H9 (cell line): Measurements from ENCODE around the gene PAM. TPM values are rescaled to one million over a fixed set of nuclear protein-coding genes. Genes with fewer than 3 reads are reported as not detected.

Source experiments
- DNase-seq: peaks from one replicate; pipeline ENCODE4 v3.0.0-alpha.2; 2017
- H2AFZ ChIP-seq: one replicate; pipeline ENCODE4 v1.6.1; 2013; ENCODE audit warnings: mild to moderate bottlenecking, low read length, control low read depth, moderate library complexity
- H2AK5ac ChIP-seq: 2 replicates; pipeline ENCODE4 v1.6.1; 2013; ENCODE audit warnings: low read length, control low read depth, mixed read lengths; ENCODE audit not compliant: insufficient read length
- H2BK120ac ChIP-seq: one replicate; pipeline ENCODE4 v1.6.1; 2013; ENCODE audit warnings: low read depth, mild to moderate bottlenecking, low read length, control low read depth, inconsistent platforms; ENCODE audit not compliant: poor library complexity, severe bottlenecking
- H2BK12ac ChIP-seq: 2 replicates; pipeline ENCODE4 v1.6.1; 2013; ENCODE audit warnings: low read length, control low read depth, mixed read lengths, low read depth; ENCODE audit not compliant: insufficient read length
- H2BK15ac ChIP-seq: 2 replicates; pipeline ENCODE4 v1.6.1; 2013; ENCODE audit warnings: low read depth, low read length, control low read depth
- H2BK20ac ChIP-seq: one replicate; pipeline ENCODE4 v1.6.1; 2013; ENCODE audit warnings: low read depth, mild to moderate bottlenecking, low read length, control low read depth, inconsistent platforms; ENCODE audit not compliant: poor library complexity, severe bottlenecking
- H2BK5ac ChIP-seq: 2 replicates; pipeline ENCODE4 v1.6.1; 2013; ENCODE audit warnings: low read length, control low read depth, mixed read lengths; ENCODE audit not compliant: insufficient read length
- H3K14ac ChIP-seq: 2 replicates; pipeline ENCODE4 v1.6.1; 2013; ENCODE audit warnings: low read length, control low read depth; ENCODE audit not compliant: insufficient read depth
- H3K18ac ChIP-seq: 2 replicates; pipeline ENCODE4 v1.6.1; 2013; ENCODE audit warnings: low read depth, mild to moderate bottlenecking, mixed read lengths, low read length, control low read depth; ENCODE audit not compliant: insufficient read length
- H3K23ac ChIP-seq: 2 replicates; pipeline ENCODE4 v1.6.1; 2013; ENCODE audit warnings: low read length, control low read depth, mixed read lengths, low read depth; ENCODE audit not compliant: insufficient read length
- H3K23me2 ChIP-seq: 2 replicates; pipeline ENCODE4 v1.6.1; 2013; ENCODE audit warnings: low read depth, mild to moderate bottlenecking, mixed read lengths, low read length, control low read depth; ENCODE audit not compliant: insufficient read length, poor library complexity, severe bottlenecking
- H3K27ac ChIP-seq: 2 replicates; pipeline ENCODE4 v1.5.1; 2013; ENCODE audit warnings: low read length, control low read depth, mixed read lengths, low read depth; ENCODE audit not compliant: insufficient read length
- H3K27me3 ChIP-seq: 2 replicates; pipeline ENCODE4 v1.6.1; 2013; ENCODE audit warnings: low read length, control low read depth, inconsistent platforms; ENCODE audit not compliant: insufficient read depth
- H3K4ac ChIP-seq: 2 replicates; pipeline ENCODE4 v1.6.1; 2013; ENCODE audit warnings: low read depth, mild to moderate bottlenecking, control low read depth, inconsistent platforms, low read length, moderate library complexity
- H3K4me1 ChIP-seq: 2 replicates; pipeline ENCODE4 v1.6.1; 2013; ENCODE audit warnings: low read length, control low read depth, inconsistent platforms; ENCODE audit not compliant: insufficient read depth
- H3K4me2 ChIP-seq: 2 replicates; pipeline ENCODE4 v1.6.1; 2013; ENCODE audit warnings: low read length, control low read depth, mixed read lengths; ENCODE audit not compliant: insufficient read length, insufficient read depth
- H3K56ac ChIP-seq: 2 replicates; pipeline ENCODE4 v1.6.1; 2013; ENCODE audit warnings: low read depth, mild to moderate bottlenecking, mixed read lengths, low read length, control low read depth; ENCODE audit not compliant: insufficient read length
- H3K79me1 ChIP-seq: 2 replicates; pipeline ENCODE4 v1.6.1; 2013; ENCODE audit warnings: low read depth, mild to moderate bottlenecking, moderate library complexity, low read length, control low read depth, inconsistent platforms; ENCODE audit not compliant: insufficient read depth, poor library complexity, severe bottlenecking
- H3K79me2 ChIP-seq: 2 replicates; pipeline ENCODE4 v1.6.1; 2013; ENCODE audit warnings: low read length, control low read depth, inconsistent platforms; ENCODE audit not compliant: insufficient read depth
- H3K9ac ChIP-seq: 2 replicates; pipeline ENCODE4 v1.6.1; 2013; ENCODE audit warnings: low read length, control low read depth, mixed read lengths; ENCODE audit not compliant: insufficient read length; ENCODE audit errors: extremely low read depth
- H3K9me3 ChIP-seq: one replicate; pipeline ENCODE4 v1.6.1; 2013; ENCODE audit warnings: low read depth, low read length, inconsistent platforms; ENCODE audit not compliant: control insufficient read depth
- H3T11ph ChIP-seq: one replicate; pipeline ENCODE4 v1.6.1; 2013; ENCODE audit warnings: mild to moderate bottlenecking, low read length, control low read depth, inconsistent platforms
- H4K20me1 ChIP-seq: one replicate; pipeline ENCODE4 v1.6.1; 2013; ENCODE audit not compliant: control insufficient read depth, insufficient read length, insufficient read depth
- H4K5ac ChIP-seq: 2 replicates; pipeline ENCODE4 v1.6.1; 2013; ENCODE audit warnings: low read depth, mild to moderate bottlenecking, mixed read lengths, low read length, control low read depth; ENCODE audit not compliant: insufficient read length
- H4K8ac ChIP-seq: replicated peaks from 2 replicates; pipeline ENCODE4 v1.6.1; 2013; ENCODE audit warnings: low read length, control low read depth, mixed read lengths, low read depth; ENCODE audit not compliant: insufficient read length
- H4K91ac ChIP-seq: 2 replicates; pipeline ENCODE4 v1.6.1; 2013; ENCODE audit warnings: low read depth, mild to moderate bottlenecking, moderate library complexity, mixed read lengths, low read length, control low read depth; ENCODE audit not compliant: insufficient read length
- H3K27ac Mint-ChIP-seq, 3 experiments: 2 replicates in 2 of 3; 3 replicates in 1 of 3; pipeline ENCODE4 v1.8.0; 2020 to 2021; ENCODE audit warnings: mixed read lengths in 3 of 3, mild to moderate bottlenecking in 1 of 3, moderate library complexity in 1 of 3
- H3K27me3 Mint-ChIP-seq: 2 replicates; pipeline ENCODE4 v1.8.0; 2021; ENCODE audit warnings: low read depth, mild to moderate bottlenecking, moderate library complexity, mixed read lengths
- H3K36me3 Mint-ChIP-seq, 3 experiments: 2 replicates in 2 of 3; 3 replicates in 1 of 3; pipeline ENCODE4 v1.8.0; 2020 to 2021; ENCODE audit warnings: low read depth in 3 of 3, mixed read lengths in 3 of 3; ENCODE audit not compliant: insufficient read depth in 1 of 3
- H3K4me1 Mint-ChIP-seq, 2 experiments: 2 replicates each; pipeline ENCODE4 v1.8.0; 2020; ENCODE audit warnings: mixed read lengths in 2 of 2
- H3K4me3 Mint-ChIP-seq, 2 experiments: 2 replicates in 1 of 2; 3 replicates in 1 of 2; pipeline ENCODE4 v1.8.0; 2020 to 2021; ENCODE audit warnings: mild to moderate bottlenecking in 2 of 2, mixed read lengths in 2 of 2, moderate library complexity in 1 of 2
- H3K9me3 Mint-ChIP-seq, 2 experiments: 2 replicates in 1 of 2; 3 replicates in 1 of 2; pipeline ENCODE4 v1.8.0; 2020; ENCODE audit warnings: mild to moderate bottlenecking in 2 of 2, mixed read lengths in 2 of 2, moderate library complexity in 1 of 2
- CTCF ChIP-seq: fragments of 200-600 bp; sonication (generic); conservative IDR thresholded peaks from 3 replicates; pipeline ENCODE4 v1.8.0; 2021; ENCODE audit warnings: antibody characterized with exemption, mild to moderate bottlenecking
- WGBS: extraction: QIAGEN DNeasy Blood & Tissue Kit; methylation state at CpG from one replicate; pipeline ENCODE4 v1.1.7; 2013; ENCODE audit warnings: missing lambda C conversion rate, low lambda C conversion rate, mixed read lengths; ENCODE audit not compliant: insufficient read length; ENCODE audit errors: extremely low coverage; 5-methylcytosine and 5-hydroxymethylcytosine counted together
- total RNA-seq: library from RNA; stranded (reverse); gene quantifications from 2 replicates; pipeline ENCODE4 v1.2.1, GENCODE V29; 2021

The PAM gene
- total RNA-seq, 1 experiment from 2014 or later: 31.5 TPM

- no peaks in the 10 kb centered on the region for H3K4me1 ChIP-seq
- no peak overlapping the region for H3K18ac ChIP-seq
Observed at GRCh38 chr5:102921341-102922044, 166.4 kb downstream of the PAM start.

More at GRCh38 chr5:102921341-102922044, 166.4 kb downstream of the PAM start:
- no peak overlapping the region for H2BK5ac ChIP-seq
- no peak overlapping the region for H3K4me2 ChIP-seq
- Mint-ChIP-seq H3K4me1 (peaks cover 8 to 16% of the 10 kb centered on the region in 2 experiments; a peak in 3 of 4 replicates), H3K27me3 (no peaks in the 10 kb centered on the region), H3K9me3 (no peaks in the 10 kb centered on the region), H3K27ac (no peak overlapping the region), H3K4me3 (no peak overlapping the region), H3K36me3 (no peaks in the 10 kb centered on the region)
- no peak overlapping the region for H2BK20ac ChIP-seq
- no peak overlapping the region for H2AK5ac ChIP-seq
- H4K8ac ChIP-seq: no peak overlapping the region
- no peak overlapping the region for H2BK120ac ChIP-seq
- no peak overlapping the region for H2AFZ ChIP-seq
- no peak overlapping the region for H4K5ac ChIP-seq
- no peaks in the 10 kb centered on the region for H3K79me2 ChIP-seq
- no CpG with 5 or more reads among the region's 1 CpG for WGBS
- H3K56ac ChIP-seq: no peak overlapping the region
- H3K14ac ChIP-seq: no peak overlapping the region
- H3K4ac ChIP-seq: no peak overlapping the region
- no peaks in the 10 kb centered on the region for H3K79me1 ChIP-seq
- H3K27me3 ChIP-seq: no peaks in the 10 kb centered on the region
- H3K23me2 ChIP-seq: no peaks in the 10 kb centered on the region
- no peak overlapping the region for H2BK15ac ChIP-seq
- no peak overlapping the region for H2BK12ac ChIP-seq
- no peak overlapping the region for H4K91ac ChIP-seq
- H3K9ac ChIP-seq: no peak overlapping the region
- no peak for TF ChIP-seq CTCF
- H4K20me1 ChIP-seq: no peaks in the 10 kb centered on the region
- no peak overlapping the region for H3T11ph ChIP-seq
- no peak overlapping the region for H3K23ac ChIP-seq
- DNase-seq: no peak
- H3K9me3 ChIP-seq: no peaks in the 10 kb centered on the region
- H3K27ac ChIP-seq: no peak overlapping the region
